Natural killer cell (primary cell): ENCODE results near the gene RECQL. TPM values are rescaled to one million over a fixed set of nuclear protein-coding genes. Genes with fewer than 3 reads are reported as not detected.

ENCODE experiments used
- ATAC-seq, 3 donors: fragments of 150-1000 bp in 2 of 3; fragments of 200-7000 bp in 1 of 3; cut with Tn5 transposase; 1 replicate in 1 of 3; 2 replicates in 2 of 3; pipeline ENCODE4 v1.10.0; 2021; ENCODE audit warnings: mild to moderate bottlenecking in 2 of 3, moderate library complexity in 2 of 3
- DNase-seq, 2 donors: peaks; one replicate each; pipeline versions ENCODE4 v3.0.0 to v3.0.0-alpha.2; 2013 to 2021; ENCODE audit warnings: mixed read lengths in 1 of 2
- H3K27ac ChIP-seq: one replicate; pipeline ENCODE4 v1.5.1; 2013; ENCODE audit warnings: mild to moderate bottlenecking, low read length
- H3K27me3 ChIP-seq: one replicate; pipeline ENCODE4 v1.6.1; 2013; ENCODE audit warnings: low read length; ENCODE audit not compliant: control insufficient read depth, insufficient read depth
- H3K36me3 ChIP-seq: one replicate; pipeline ENCODE4 v1.6.1; 2013; ENCODE audit warnings: low read length; ENCODE audit not compliant: control insufficient read depth, insufficient read depth
- H3K4me1 ChIP-seq: one replicate; pipeline ENCODE4 v1.6.1; 2013; ENCODE audit warnings: low read length; ENCODE audit not compliant: control insufficient read depth, insufficient read depth
- H3K4me3 ChIP-seq: one replicate; pipeline ENCODE4 v1.5.1; 2013; ENCODE audit warnings: low read length
- H3K9me3 ChIP-seq: one replicate; pipeline ENCODE4 v1.6.1; 2013; ENCODE audit warnings: low read length; ENCODE audit not compliant: control insufficient read depth, insufficient read depth
- H3K27ac Mint-ChIP-seq, 2 donors: one replicate each; pipeline ENCODE4 v1.8.0; 2022; ENCODE audit warnings: mild to moderate bottlenecking in 2 of 2, mixed read lengths in 2 of 2, moderate library complexity in 1 of 2
- H3K27me3 Mint-ChIP-seq, 2 donors: one replicate each; pipeline ENCODE4 v1.8.0; 2022; ENCODE audit warnings: low read depth in 2 of 2, mixed read lengths in 2 of 2
- H3K36me3 Mint-ChIP-seq: one replicate; pipeline ENCODE4 v1.8.0; 2022; ENCODE audit warnings: mixed read lengths
- H3K4me1 Mint-ChIP-seq, 2 donors: one replicate each; pipeline ENCODE4 v1.8.0; 2022; ENCODE audit warnings: mixed read lengths in 2 of 2
- H3K4me3 Mint-ChIP-seq: one replicate; pipeline ENCODE4 v1.8.0; 2022; ENCODE audit warnings: mild to moderate bottlenecking, moderate library complexity, mixed read lengths
- H3K9me3 Mint-ChIP-seq, 2 donors: one replicate each; pipeline ENCODE4 v1.8.0; 2022; ENCODE audit warnings: mixed read lengths in 2 of 2
- WGBS: methylation state at CpG from one replicate; pipeline ENCODE4 v1.1.7; 2013; ENCODE audit warnings: missing lambda C conversion rate; ENCODE audit not compliant: insufficient coverage; 5-methylcytosine and 5-hydroxymethylcytosine counted together
- intact Hi-C: fragments of 100-400 bp; cut with micrococcal nuclease; formaldehyde crosslinking; loops from one replicate; pipeline ENCODE4 v1.14.2; 2022
- total RNA-seq, 4 donors: library from RNA; stranded (reverse); fragments of 120-200 nt in 1 of 4; gene quantifications; one replicate each; pipeline versions ENCODE4 v1.2.3 to v1.2.4, GENCODE V29; 2013 to 2022
- TF ChIP-seq, protein P1 (sequence below): fragments of 200-600 bp; IDR thresholded peaks from one replicate; pipeline ENCODE4 v1.8.0; 2022; ENCODE audit warnings: antibody characterized with exemption

RECQL gene
- total RNA-seq, 3 donors from 2014 or later (not counting 1 experiment from before 2014, with no cell fraction given): 39.4 to 46.8 (median 40.1) TPM

DNA sequence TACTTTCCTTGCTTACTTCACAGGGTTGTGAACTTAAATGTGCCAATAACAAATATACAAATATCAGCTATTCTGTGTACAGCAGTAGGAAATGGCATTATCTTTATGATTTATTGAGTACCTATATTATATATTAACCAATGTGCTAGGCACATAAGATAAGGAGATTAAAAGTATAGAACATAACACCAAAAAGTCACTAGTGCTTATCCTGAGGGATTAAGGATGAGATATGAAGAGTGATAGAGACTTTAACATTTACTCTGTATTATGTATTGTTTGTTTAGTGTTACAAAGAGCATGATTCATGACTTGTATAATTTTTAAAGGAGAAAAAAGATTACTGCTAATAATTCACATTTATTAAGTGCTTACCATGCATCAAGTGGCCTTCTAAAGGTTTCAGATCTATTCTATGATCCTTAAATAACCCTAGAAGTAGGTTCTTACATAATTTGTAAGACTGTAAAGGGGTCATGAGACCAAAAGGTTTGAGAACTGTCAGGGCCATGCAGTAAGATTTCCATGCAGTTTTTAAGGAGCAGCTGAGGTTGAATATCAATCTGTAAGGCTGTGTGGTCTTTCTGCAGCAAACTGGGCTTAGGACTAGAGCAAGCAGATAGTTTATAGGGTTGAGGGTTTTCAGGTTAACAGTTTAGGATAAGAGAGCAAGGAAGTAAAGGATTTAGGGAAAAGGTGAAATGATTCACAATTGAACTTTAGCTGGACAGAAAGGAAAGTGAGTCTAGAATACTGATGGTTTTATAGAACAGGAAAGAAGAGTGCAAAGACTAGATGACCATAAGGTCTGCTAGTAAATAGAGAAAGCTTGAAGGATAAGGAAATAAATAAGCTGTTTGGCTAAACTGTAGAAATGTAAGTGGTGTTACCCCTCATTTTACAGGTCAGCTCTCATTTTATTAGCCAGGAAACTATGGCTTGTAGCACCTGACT is 57.0 kb downstream of the RECQL start:
- peaks cover 27% of the 10 kb centered on the region for H3K36me3 Mint-ChIP-seq
- ATAC-seq: no peak

DNA sequence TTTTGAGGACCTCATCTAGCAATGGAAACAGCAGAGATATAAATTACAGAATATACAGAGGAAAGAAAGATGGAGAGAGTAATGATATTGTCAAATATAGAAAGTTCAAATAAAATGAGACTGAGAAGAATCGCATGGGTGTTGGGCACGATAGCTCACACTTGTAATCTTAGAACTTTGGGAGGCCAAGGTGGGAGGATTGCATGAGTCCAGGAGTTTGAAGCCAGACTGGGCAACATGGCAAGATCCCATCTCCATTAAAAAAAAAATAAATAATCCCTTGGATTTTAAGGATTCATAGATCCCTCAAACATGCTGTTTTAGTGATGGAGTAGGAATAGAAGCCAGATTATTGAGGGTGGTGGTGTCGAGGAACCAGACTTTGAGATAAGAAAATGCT is 62.1 kb downstream of the RECQL start:
- H3K4me3 ChIP-seq: no peak overlapping the region
- no peaks in the 10 kb centered on the region for H3K9me3 ChIP-seq
- no peaks in the 10 kb centered on the region for H3K27me3 Mint-ChIP-seq
- peaks cover 19% of the 10 kb centered on the region for H3K36me3 ChIP-seq
- no peaks in the 10 kb centered on the region for H3K9me3 Mint-ChIP-seq
- no peak for DNase-seq
- TF ChIP-seq, protein P1, sequence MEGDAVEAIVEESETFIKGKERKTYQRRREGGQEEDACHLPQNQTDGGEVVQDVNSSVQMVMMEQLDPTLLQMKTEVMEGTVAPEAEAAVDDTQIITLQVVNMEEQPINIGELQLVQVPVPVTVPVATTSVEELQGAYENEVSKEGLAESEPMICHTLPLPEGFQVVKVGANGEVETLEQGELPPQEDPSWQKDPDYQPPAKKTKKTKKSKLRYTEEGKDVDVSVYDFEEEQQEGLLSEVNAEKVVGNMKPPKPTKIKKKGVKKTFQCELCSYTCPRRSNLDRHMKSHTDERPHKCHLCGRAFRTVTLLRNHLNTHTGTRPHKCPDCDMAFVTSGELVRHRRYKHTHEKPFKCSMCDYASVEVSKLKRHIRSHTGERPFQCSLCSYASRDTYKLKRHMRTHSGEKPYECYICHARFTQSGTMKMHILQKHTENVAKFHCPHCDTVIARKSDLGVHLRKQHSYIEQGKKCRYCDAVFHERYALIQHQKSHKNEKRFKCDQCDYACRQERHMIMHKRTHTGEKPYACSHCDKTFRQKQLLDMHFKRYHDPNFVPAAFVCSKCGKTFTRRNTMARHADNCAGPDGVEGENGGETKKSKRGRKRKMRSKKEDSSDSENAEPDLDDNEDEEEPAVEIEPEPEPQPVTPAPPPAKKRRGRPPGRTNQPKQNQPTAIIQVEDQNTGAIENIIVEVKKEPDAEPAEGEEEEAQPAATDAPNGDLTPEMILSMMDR: no peak
- H3K27ac Mint-ChIP-seq: peak overlapping the region; percentile 89 to 91
- WGBS: 98% methylated on average over 3 of the region's 3 CpGs
- peak overlapping the region; percentile 94 for H3K4me3 Mint-ChIP-seq
- peaks cover 14% of the 10 kb centered on the region for H3K4me1 ChIP-seq
- no peak overlapping the region for H3K27ac ChIP-seq
- H3K36me3 Mint-ChIP-seq: peaks cover 10% of the 10 kb centered on the region
- intact Hi-C loops: loop anchor here (2.0 kb wide), 1 partner anchor 17 kb away; no protein-coding TSS in a partner anchor
- H3K4me1 Mint-ChIP-seq: peaks cover 36 to 43% of the 10 kb centered on the region in 2 donors
- no peaks in the 10 kb centered on the region for H3K27me3 ChIP-seq
- ATAC-seq: no peak

More for the DNA sequence above, 57.0 kb downstream of the RECQL start:
- Histone ChIP-seq H3K27ac (no peak overlapping the region), H3K36me3 (peaks cover 49% of the 10 kb centered on the region), H3K27me3 (no peaks in the 10 kb centered on the region), H3K4me1 (peaks cover 6% of the 10 kb centered on the region), H3K9me3 (no peaks in the 10 kb centered on the region), H3K4me3 (no peak overlapping the region)
- peak overlapping the region in 1 of 2 donors; percentile 31 for H3K27ac Mint-ChIP-seq
- H3K9me3 Mint-ChIP-seq: no peaks in the 10 kb centered on the region
- TF ChIP-seq, protein P1: no peak
- no peaks in the 10 kb centered on the region for H3K27me3 Mint-ChIP-seq
- peaks cover 16 to 31% of the 10 kb centered on the region in 2 donors for H3K4me1 Mint-ChIP-seq
- no peak for DNase-seq
- H3K4me3 Mint-ChIP-seq: no peak overlapping the region
- intact Hi-C loops: no loop called here

DNA sequence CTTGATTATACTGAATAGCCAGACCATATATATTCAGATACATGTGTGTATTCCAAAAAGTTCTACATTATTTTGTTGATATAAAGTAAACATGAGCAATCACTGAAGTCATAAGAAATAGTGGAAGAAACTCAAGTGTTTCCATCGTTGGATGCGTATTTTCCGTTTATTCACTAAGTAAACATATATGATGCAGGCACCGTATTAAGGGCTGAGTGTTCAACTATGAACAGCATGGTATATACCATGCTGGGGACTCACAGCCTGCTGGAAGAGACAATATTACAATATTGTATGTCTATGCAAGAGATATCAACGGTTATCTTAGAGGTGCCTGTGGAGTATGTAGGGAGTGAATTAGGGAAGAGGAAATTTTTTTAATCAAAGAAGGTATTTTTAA is 62.8 kb downstream of the RECQL start:
- peaks cover 10% of the 10 kb centered on the region for H3K36me3 Mint-ChIP-seq
- no peak for ATAC-seq
- no peaks in the 10 kb centered on the region for H3K9me3 ChIP-seq
- peak overlapping the region; percentile 89 to 91 for H3K27ac Mint-ChIP-seq
- H3K27me3 Mint-ChIP-seq: no peaks in the 10 kb centered on the region
- peaks cover 36 to 40% of the 10 kb centered on the region in 2 donors for H3K4me1 Mint-ChIP-seq
- peaks cover 14% of the 10 kb centered on the region for H3K4me1 ChIP-seq
- peak overlapping the region; percentile 100 for H3K4me3 ChIP-seq
- peaks cover 17% of the 10 kb centered on the region for H3K36me3 ChIP-seq
- TF ChIP-seq, protein P1: no peak
- peak in 1 of 2 donors; percentile 23 for DNase-seq
- H3K27ac ChIP-seq: no peak overlapping the region
- peak overlapping the region; percentile 94 for H3K4me3 Mint-ChIP-seq
- intact Hi-C loops: loop anchor here (2.0 kb wide), 1 partner anchor 18 kb away; no protein-coding TSS in a partner anchor
- H3K9me3 Mint-ChIP-seq: no peaks in the 10 kb centered on the region
- 96% methylated on average over 5 of the region's 5 CpGs for WGBS
- no peaks in the 10 kb centered on the region for H3K27me3 ChIP-seq
